ENCODE results near the gene BRIP1. TPM values are rescaled to one million over a fixed set of nuclear protein-coding genes. Genes with fewer than 3 reads are reported as not detected.
"Not testable (repeated sequence)": the region's sequence is repeated elsewhere in the genome, so short reads cannot be mapped to it uniquely, and the experiment has no call there.

Gene BRIP1
- total RNA-seq, 1 donor from 2014 or later = 5.2 TPM

- Mint-ChIP-seq H3K4me3 (ENCODE audit: unreplicated experiment) (no peak overlapping the region), H3K9me3 (ENCODE audit: unreplicated experiment) (no peaks in the 10 kb centered on the region), H3K27me3 (ENCODE audit: unreplicated experiment) (no peaks in the 10 kb centered on the region), H3K27ac (ENCODE audit: unreplicated experiment) (no peak overlapping the region), H3K36me3 (ENCODE audit: low read depth, unreplicated experiment) (peaks cover under 1% of the 10 kb centered on the region), H3K4me1 (ENCODE audit: unreplicated experiment) (no peaks in the 10 kb centered on the region)
- no peak for TF ChIP-seq CTCF (IDR thresholded peaks at IDR 0.05; ENCODE audit: unreplicated experiment)
- no peak for DNase-seq (ENCODE audit: low spot score)
These were observed 140.1 kb downstream of the BRIP1 start for GRCh38 chr17:61723183-61723582.

- Mint-ChIP-seq H3K4me1 (ENCODE audit: unreplicated experiment) (no peaks in the 10 kb centered on the region), H3K27me3 (ENCODE audit: unreplicated experiment) (no peaks in the 10 kb centered on the region), H3K4me3 (ENCODE audit: unreplicated experiment) (no peak overlapping the region), H3K9me3 (ENCODE audit: unreplicated experiment) (no peaks in the 10 kb centered on the region), H3K27ac (ENCODE audit: unreplicated experiment) (no peak overlapping the region), H3K36me3 (ENCODE audit: low read depth, unreplicated experiment) (peaks cover 4% of the 10 kb centered on the region)
- TF ChIP-seq CTCF (IDR thresholded peaks at IDR 0.05; ENCODE audit: unreplicated experiment) = no peak
- DNase-seq (ENCODE audit: low spot score) = no peak
These were observed 140.9 kb downstream of the BRIP1 start for GRCh38 chr17:61722398-61722797.

DNA sequence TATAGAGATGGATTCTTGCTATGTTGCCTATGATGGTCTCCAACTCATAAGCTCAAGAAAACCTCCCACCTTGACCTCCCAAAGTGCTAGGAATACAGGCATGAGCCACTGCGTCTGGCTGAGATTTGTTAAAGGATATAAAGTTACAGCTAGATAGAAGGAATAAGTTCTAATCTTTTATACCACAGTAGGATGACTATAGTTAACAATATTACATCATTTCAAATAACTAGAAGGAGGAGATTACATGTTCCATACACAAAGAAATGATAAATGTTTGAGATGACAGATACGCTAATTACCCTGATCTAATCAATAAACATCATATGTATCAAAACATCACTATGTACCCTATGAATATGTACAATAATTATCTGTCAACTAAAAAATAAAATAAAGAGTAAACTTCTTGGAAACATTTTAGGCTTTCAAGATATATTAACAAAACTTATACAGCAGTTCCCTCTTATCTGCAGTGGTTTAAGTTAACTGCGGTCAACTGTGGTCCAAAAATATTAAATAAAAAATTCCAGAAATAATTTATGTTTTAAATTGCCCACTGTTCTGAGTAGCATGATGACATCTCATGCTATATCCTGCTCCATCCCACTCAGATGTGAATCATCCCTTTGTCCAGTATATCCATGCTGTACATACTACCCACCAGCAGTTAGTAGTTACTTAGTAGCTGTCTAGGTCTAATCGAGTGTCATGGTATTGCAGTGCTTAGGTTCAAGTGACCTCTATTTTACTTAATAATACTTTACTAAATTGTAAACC is 143.1 kb downstream of the BRIP1 start:
- Mint-ChIP-seq H3K27me3 (ENCODE audit: unreplicated experiment) (no peaks in the 10 kb centered on the region), H3K9me3 (ENCODE audit: unreplicated experiment) (no peaks in the 10 kb centered on the region), H3K27ac (ENCODE audit: unreplicated experiment) (no peak overlapping the region), H3K4me3 (ENCODE audit: unreplicated experiment) (no peak overlapping the region), H3K36me3 (ENCODE audit: low read depth, unreplicated experiment) (peaks cover 4% of the 10 kb centered on the region), H3K4me1 (ENCODE audit: unreplicated experiment) (no peaks in the 10 kb centered on the region)
- DNase-seq (ENCODE audit: low spot score) = no peak
- no peak for TF ChIP-seq CTCF (IDR thresholded peaks at IDR 0.05; ENCODE audit: unreplicated experiment)

- H3K27me3 Mint-ChIP-seq (ENCODE audit: unreplicated experiment); H3K4me1 Mint-ChIP-seq (ENCODE audit: unreplicated experiment); H3K4me3 Mint-ChIP-seq (ENCODE audit: unreplicated experiment); H3K9me3 Mint-ChIP-seq (ENCODE audit: unreplicated experiment); DNase-seq (ENCODE audit: low spot score); H3K36me3 Mint-ChIP-seq (ENCODE audit: low read depth, unreplicated experiment); H3K27ac Mint-ChIP-seq (ENCODE audit: unreplicated experiment): not testable (repeated sequence)
These were observed 144.1 kb downstream of the BRIP1 start for GRCh38 chr17:61719220-61719619.

GRCh38 chr17:61718022-61718421 is 145.3 kb downstream of the BRIP1 start:
- Mint-ChIP-seq H3K9me3 (ENCODE audit: unreplicated experiment) (no peaks in the 10 kb centered on the region), H3K36me3 (ENCODE audit: low read depth, unreplicated experiment) (peaks cover 4% of the 10 kb centered on the region), H3K4me1 (ENCODE audit: unreplicated experiment) (no peaks in the 10 kb centered on the region), H3K27me3 (ENCODE audit: unreplicated experiment) (no peaks in the 10 kb centered on the region), H3K27ac (ENCODE audit: unreplicated experiment) (no peak overlapping the region), H3K4me3 (ENCODE audit: unreplicated experiment) (no peak overlapping the region)
- no peak for DNase-seq (ENCODE audit: low spot score)
- TF ChIP-seq CTCF (IDR thresholded peaks at IDR 0.05; ENCODE audit: unreplicated experiment) = no peak

All from endothelial cell (in vitro differentiated cells).